HPDE6-E6E7 (cell line): ENCODE results near the gene OBSL1.
A peak's percentile ranks its signal among the peaks of the same experiment; 100 is the strongest.

Source experiments
- DNase-seq: peaks from one replicate; pipeline ENCODE4 v3.0.0; 2011; ENCODE audit warnings: missing footprints; ENCODE audit errors: extremely low spot score

Gene OBSL1

GRCh38 chr2:219513787-219514186 lies 57.6 kb downstream of the OBSL1 start:
- DNase-seq: no peak

GRCh38 chr2:219512524-219513216 lies 58.7 kb downstream of the OBSL1 start:
- DNase-seq: no peak

- DNase-seq: no peak
These were observed 59.6 kb downstream of the OBSL1 start for GRCh38 chr2:219511547-219512325.

GRCh38 chr2:219510512-219511135 lies 60.7 kb downstream of the OBSL1 start:
- DNase-seq: no peak

GRCh38 chr2:219509780-219510511 lies 61.4 kb downstream of the OBSL1 start:
- DNase-seq: peak; percentile 53

- DNase-seq: no peak
These were observed 62.2 kb downstream of the OBSL1 start for GRCh38 chr2:219508971-219509779.

- no peak for DNase-seq
These were observed 63.0 kb downstream of the OBSL1 start for GRCh38 chr2:219508444-219508734.

GRCh38 chr2:219507581-219508443 lies 63.5 kb downstream of the OBSL1 start:
- no peak for DNase-seq

GRCh38 chr2:219506802-219507526 lies 64.4 kb downstream of the OBSL1 start:
- no peak for DNase-seq

GRCh38 chr2:219506153-219506801 lies 65.1 kb downstream of the OBSL1 start:
- DNase-seq: no peak

GRCh38 chr2:219505585-219505984 lies 65.8 kb downstream of the OBSL1 start:
- no peak for DNase-seq

GRCh38 chr2:219502618-219503017 lies 68.7 kb downstream of the OBSL1 start:
- no peak for DNase-seq

GRCh38 chr2:219501849-219502248 lies 69.5 kb downstream of the OBSL1 start:
- DNase-seq: no peak
